Cardiac septum (tissue), 1 donor: ENCODE results near the gene RRAGC. TPM values are rescaled to one million over a fixed set of nuclear protein-coding genes. Genes with fewer than 3 reads are reported as not detected.
"Not testable (repeated sequence)": the region's sequence is repeated elsewhere in the genome, so short reads cannot be mapped to it uniquely, and the experiment has no call there.

ENCODE experiments used
- DNase-seq: peaks from one replicate; pipeline ENCODE4 v3.0.0-alpha.2; 2020; ENCODE audit warnings: low spot score
- intact Hi-C: fragments of 100-400 bp; cut with DNase I; formaldehyde crosslinking; loops from one replicate; pipeline ENCODE4 v1.14.0; 2022
- total RNA-seq: library from RNA; stranded (reverse); fragmentation: NEBNext Ultra II Directional; extraction: Animal tissue kit (Norgen Biotek cat#: 25700); gene quantifications from one replicate; pipeline ENCODE4 v1.2.1, GENCODE V29; 2021
- donor health status: DM: no; HTN: no; CAD: no.

Gene RRAGC
- total RNA-seq, 1 donor from 2014 or later, result 23.6 TPM

GRCh38 chr1:38860454-38860795, 853 bp upstream of the RRAGC start:
- intact Hi-C loops, result no loop called here
- no peak for DNase-seq

- peak; percentile 83 for DNase-seq
- intact Hi-C loops, result loop anchor here (5.0 kb wide), 1 partner anchor 233 kb away; no protein-coding TSS in a partner anchor
Measured at GRCh38 chr1:38858833-38859560, 575 bp downstream of the RRAGC start.

GRCh38 chr1:38852780-38853179, 6.8 kb downstream of the RRAGC start:
- intact Hi-C loops, result no loop called here
- no peak for DNase-seq

GRCh38 chr1:38848071-38848470, 11.5 kb downstream of the RRAGC start:
- DNase-seq, result no peak
- intact Hi-C loops, result no loop called here

GRCh38 chr1:38846210-38846609, 13.4 kb downstream of the RRAGC start:
- DNase-seq, result no peak
- intact Hi-C loops, result no loop called here

GRCh38 chr1:38845088-38845487, 14.5 kb downstream of the RRAGC start:
- DNase-seq, intact Hi-C loops: not testable (repeated sequence)

- intact Hi-C loops, result no loop called here
Measured at GRCh38 chr1:38840281-38840680, 19.3 kb downstream of the RRAGC start.

GRCh38 chr1:38839363-38839762, 20.2 kb downstream of the RRAGC start:
- peak; percentile 82 for DNase-seq
- intact Hi-C loops, result loop anchor here (10.0 kb wide), 1 partner anchor 815 kb away; no protein-coding TSS in a partner anchor

More at GRCh38 chr1:38840281-38840680, 19.3 kb downstream of the RRAGC start:
- DNase-seq, result no peak

- intact Hi-C loops, result loop anchor here (10.0 kb wide), 1 partner anchor 812 kb away; no protein-coding TSS in a partner anchor
- DNase-seq, result not testable (repeated sequence)
Measured at GRCh38 chr1:38836316-38836715, 23.3 kb downstream of the RRAGC start.

GRCh38 chr1:38834937-38835827, 24.4 kb downstream of the RRAGC start:
- DNase-seq, result no peak
- intact Hi-C loops, result loop anchor here (5.0 to 10.0 kb wide), 2 partner anchors 223 to 810 kb away; no protein-coding TSS in a partner anchor

GRCh38 chr1:38834221-38834782, 25.3 kb downstream of the RRAGC start:
- intact Hi-C loops, result loop anchor here (5.0 to 10.0 kb wide), 2 partner anchors 222 to 810 kb away; no protein-coding TSS in a partner anchor

GRCh38 chr1:38833146-38833545, 26.4 kb downstream of the RRAGC start:
- DNase-seq, result no peak
- intact Hi-C loops, result loop anchor here (5.0 to 10.0 kb wide), 2 partner anchors 221 to 808 kb away; no protein-coding TSS in a partner anchor

More at GRCh38 chr1:38834221-38834782, 25.3 kb downstream of the RRAGC start:
- DNase-seq, result no peak

- intact Hi-C loops, result loop anchor here (5.0 to 10.0 kb wide), 2 partner anchors 220 to 808 kb away; no protein-coding TSS in a partner anchor
Measured at GRCh38 chr1:38832370-38832734, 27.2 kb downstream of the RRAGC start.

GRCh38 chr1:38831731-38832369, 27.7 kb downstream of the RRAGC start:
- no peak for DNase-seq
- intact Hi-C loops, result loop anchor here (5.0 to 10.0 kb wide), 2 partner anchors 220 to 807 kb away; no protein-coding TSS in a partner anchor

More at GRCh38 chr1:38832370-38832734, 27.2 kb downstream of the RRAGC start:
- no peak for DNase-seq

GRCh38 chr1:38829368-38829767, 30.2 kb downstream of the RRAGC start:
- no peak for DNase-seq
- intact Hi-C loops, result no loop called here

GRCh38 chr1:38827318-38827717, 32.3 kb downstream of the RRAGC start:
- intact Hi-C loops, result no loop called here
- no peak for DNase-seq

- intact Hi-C loops, result no loop called here
- DNase-seq, result no peak
Measured at GRCh38 chr1:38826886-38827285, 32.7 kb downstream of the RRAGC start.

GRCh38 chr1:38826262-38826661, 33.3 kb downstream of the RRAGC start:
- intact Hi-C loops, result no loop called here
- DNase-seq, result no peak

- intact Hi-C loops, result no loop called here
- no peak for DNase-seq
Measured at GRCh38 chr1:38820860-38821259, 38.7 kb downstream of the RRAGC start.
